AG04450 (cell line): ENCODE data around the gene CLEC20A. TPM values are rescaled to one million over a fixed set of nuclear protein-coding genes. Genes with fewer than 3 reads are reported as not detected.

Experiments used
- CTCF ChIA-PET: fragments of 300-600, 350-600 bp; formaldehyde crosslinking; extraction: SDS; loops from one replicate; lab custom pipeline; 2022; ENCODE audit warnings: antibody characterized with exemption, inconsistent platforms; lab: Charles Lee
- POLR2A ChIA-PET: fragments of 350-600 bp; formaldehyde crosslinking; extraction: SDS; loops from one replicate; lab custom pipeline; 2021; ENCODE audit warnings: antibody characterized with exemption, inconsistent platforms; lab: Yijun Ruan, JAX
- DNase-seq: peaks from one replicate; pipeline ENCODE4 v3.0.0-alpha.2; 2011; ENCODE audit warnings: low read depth, low spot score
- H3K27ac ChIP-seq: one replicate; pipeline ENCODE4 v1.5.1; 2012; ENCODE audit warnings: low read depth, low read length, control low read depth
- H3K27me3 ChIP-seq: one replicate; pipeline ENCODE4 v1.6.0; 2012; ENCODE audit warnings: low read length; ENCODE audit not compliant: control insufficient read depth, insufficient read depth
- H3K4me3 ChIP-seq: 2 replicates; pipeline ENCODE4 v1.5.1; 2011; ENCODE audit warnings: mild to moderate bottlenecking, low read depth, low read length, control low read depth
- H3K9me3 ChIP-seq: 2 replicates; pipeline ENCODE4 v1.5.1; 2012; ENCODE audit warnings: low read length; ENCODE audit not compliant: control insufficient read depth, insufficient read depth
- polyA plus RNA-seq: library from polyadenylated mRNA; depleted of rRNA; stranded (reverse); fragments of >200 nt; gene quantifications from 2 replicates; pipeline ENCODE4 v1.2.3, GENCODE V29; 2011
- TF ChIP-seq, protein P1 (sequence below): IDR thresholded peaks from 2 replicates; pipeline ENCODE4 v1.5.1; 2011; ENCODE audit warnings: low read depth, low read length, control low read depth, inconsistent platforms

CLEC20A gene
- polyA plus RNA-seq, 1 experiment = not detected

DNA sequence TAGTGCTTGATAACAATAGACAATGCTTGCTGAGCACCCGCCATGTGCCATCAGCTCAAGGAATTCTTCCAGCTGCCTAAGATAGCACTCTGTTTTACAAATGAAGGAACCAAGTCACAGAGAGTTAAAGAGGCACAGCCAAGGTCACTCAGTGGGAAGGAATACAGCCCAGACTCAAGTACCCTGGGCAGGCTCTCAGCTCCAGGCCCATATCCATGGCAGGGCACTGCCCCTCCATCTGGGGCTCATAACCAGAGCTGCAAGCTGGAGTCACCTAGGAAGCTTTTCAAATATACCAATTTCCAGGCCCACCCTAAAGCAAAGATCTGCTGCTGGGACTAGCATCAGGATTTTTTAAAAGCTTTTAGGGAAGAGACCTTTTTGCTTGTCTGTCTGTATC, 1.6 kb downstream of the CLEC20A start:
- POLR2A ChIA-PET = no interaction called here
- no peak for DNase-seq

DNA sequence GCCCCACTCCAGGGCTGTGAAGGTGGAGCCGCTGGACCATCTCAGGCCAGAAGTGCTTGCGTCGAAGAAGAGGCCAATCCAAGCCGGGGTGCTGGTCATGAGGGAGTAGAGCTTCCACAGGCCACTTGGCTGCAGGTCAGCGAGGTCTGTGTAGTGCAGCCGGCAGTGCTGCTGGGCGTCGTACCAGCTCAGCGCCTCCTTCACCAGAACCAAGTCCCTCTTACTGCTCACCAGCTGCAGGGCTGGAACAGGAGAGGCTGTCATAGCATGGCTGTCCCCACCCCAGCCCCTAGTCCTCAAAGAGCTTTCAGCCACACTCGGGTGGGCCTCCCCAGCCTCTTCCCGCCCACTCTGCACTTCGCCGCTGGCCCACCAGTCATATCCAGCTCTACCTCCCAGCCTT, 2.2 kb downstream of the CLEC20A start:
- Histone ChIP-seq H3K4me3 (no peak overlapping the region), H3K9me3 (no peaks in the 10 kb centered on the region), H3K27me3 (no peaks in the 10 kb centered on the region), H3K27ac (no peak overlapping the region)
- TF ChIP-seq, protein P1, sequence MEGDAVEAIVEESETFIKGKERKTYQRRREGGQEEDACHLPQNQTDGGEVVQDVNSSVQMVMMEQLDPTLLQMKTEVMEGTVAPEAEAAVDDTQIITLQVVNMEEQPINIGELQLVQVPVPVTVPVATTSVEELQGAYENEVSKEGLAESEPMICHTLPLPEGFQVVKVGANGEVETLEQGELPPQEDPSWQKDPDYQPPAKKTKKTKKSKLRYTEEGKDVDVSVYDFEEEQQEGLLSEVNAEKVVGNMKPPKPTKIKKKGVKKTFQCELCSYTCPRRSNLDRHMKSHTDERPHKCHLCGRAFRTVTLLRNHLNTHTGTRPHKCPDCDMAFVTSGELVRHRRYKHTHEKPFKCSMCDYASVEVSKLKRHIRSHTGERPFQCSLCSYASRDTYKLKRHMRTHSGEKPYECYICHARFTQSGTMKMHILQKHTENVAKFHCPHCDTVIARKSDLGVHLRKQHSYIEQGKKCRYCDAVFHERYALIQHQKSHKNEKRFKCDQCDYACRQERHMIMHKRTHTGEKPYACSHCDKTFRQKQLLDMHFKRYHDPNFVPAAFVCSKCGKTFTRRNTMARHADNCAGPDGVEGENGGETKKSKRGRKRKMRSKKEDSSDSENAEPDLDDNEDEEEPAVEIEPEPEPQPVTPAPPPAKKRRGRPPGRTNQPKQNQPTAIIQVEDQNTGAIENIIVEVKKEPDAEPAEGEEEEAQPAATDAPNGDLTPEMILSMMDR = no peak
- ChIA-PET POLR2A (no interaction called here), CTCF (interaction anchor here (1.7 kb wide), 1 partner anchor 184 kb away, joined by 6 read pairs; no protein-coding TSS in a partner anchor)
- DNase-seq = no peak

More for the DNA sequence above, 1.6 kb downstream of the CLEC20A start:
- no peaks in the 10 kb centered on the region for H3K27me3 ChIP-seq
- TF ChIP-seq, protein P1 = no peak
- H3K9me3 ChIP-seq = no peaks in the 10 kb centered on the region
- no peak overlapping the region for H3K27ac ChIP-seq
- CTCF ChIA-PET = interaction anchor here (0.8 to 1.7 kb wide), 2 partner anchors 184 to 195 kb away, joined by 3 to 6 read pairs; no protein-coding TSS in a partner anchor
- H3K4me3 ChIP-seq = no peak overlapping the region

DNA sequence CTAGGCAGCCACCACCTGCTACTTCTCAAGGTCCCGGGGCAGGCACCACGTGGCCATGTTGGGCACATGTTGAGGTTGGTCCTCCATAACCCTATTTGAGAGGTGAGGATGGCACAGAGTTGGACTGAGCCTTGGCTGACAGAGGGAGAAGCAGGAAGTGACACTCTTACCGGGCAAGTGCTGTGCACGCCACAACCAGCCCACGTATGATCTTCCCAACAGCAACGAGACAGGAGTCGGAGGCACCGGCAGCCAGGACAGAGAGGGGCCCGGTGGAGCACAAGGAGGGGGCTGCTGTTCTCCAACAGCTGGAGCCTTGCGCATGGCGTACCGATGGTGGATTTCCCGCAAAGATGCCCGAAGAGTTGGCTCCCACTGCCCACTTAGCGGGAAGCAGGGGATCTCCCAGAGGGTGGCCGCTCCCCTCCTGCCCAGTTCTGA, 3.4 kb downstream of the CLEC20A start:
- POLR2A ChIA-PET = no interaction called here
- CTCF ChIA-PET = interaction anchor here (1.4 to 1.7 kb wide), 2 partner anchors 8 to 9 kb away, joined by 3 to 6 read pairs; no protein-coding TSS in a partner anchor
- no peak for DNase-seq
- TF ChIP-seq, protein P1 = no peak
- Histone ChIP-seq H3K27me3 (no peaks in the 10 kb centered on the region), H3K9me3 (no peaks in the 10 kb centered on the region), H3K4me3 (no peak overlapping the region), H3K27ac (no peak overlapping the region)

DNA sequence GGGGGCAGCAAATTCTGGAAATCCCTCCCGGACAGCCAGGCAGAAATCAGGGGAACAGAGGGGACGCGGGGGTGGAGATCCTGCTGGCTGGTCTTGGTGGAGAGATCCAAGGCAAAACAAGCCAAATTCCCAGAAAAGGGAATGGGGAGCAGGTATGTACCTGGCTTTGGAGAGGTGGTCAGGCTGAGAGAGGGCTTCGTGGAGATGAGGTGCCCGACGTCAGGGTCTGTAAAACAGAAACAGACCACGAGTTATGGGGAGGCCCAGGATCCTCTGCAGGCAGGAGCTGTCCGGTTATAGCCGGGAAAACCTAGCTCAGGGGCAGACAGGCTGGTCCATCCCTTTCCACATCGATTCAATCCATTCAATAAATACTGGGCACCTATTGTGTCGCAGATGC, 4.4 kb downstream of the CLEC20A start:
- no peaks in the 10 kb centered on the region for H3K27me3 ChIP-seq
- H3K9me3 ChIP-seq = no peaks in the 10 kb centered on the region
- TF ChIP-seq, protein P1 = no peak
- CTCF ChIA-PET = interaction anchor here (1.4 to 1.7 kb wide), 2 partner anchors 9 to 10 kb away, joined by 3 to 6 read pairs; no protein-coding TSS in a partner anchor
- H3K27ac ChIP-seq = no peak overlapping the region
- POLR2A ChIA-PET = no interaction called here
- no peak overlapping the region for H3K4me3 ChIP-seq
- DNase-seq = no peak

DNA sequence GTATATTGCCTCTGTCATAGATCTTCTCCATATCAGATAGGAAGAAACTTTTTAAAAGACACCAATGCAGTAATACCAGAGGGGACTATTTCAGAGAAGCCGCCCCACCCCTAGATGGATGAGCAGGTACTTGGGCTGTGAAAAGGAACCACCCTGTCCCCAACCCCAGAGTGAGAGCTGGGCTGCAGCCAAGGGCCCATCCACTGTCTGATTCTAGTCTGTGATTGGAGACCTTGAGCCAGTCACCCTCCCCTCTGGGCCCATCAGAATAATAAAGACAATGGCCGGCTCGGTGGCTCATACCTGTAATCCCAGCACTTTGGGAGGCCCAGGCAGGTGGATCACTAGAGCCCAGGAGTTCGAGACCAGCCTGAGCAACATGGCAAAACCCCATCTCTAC, 5.0 kb downstream of the CLEC20A start:
- H3K4me3 ChIP-seq = no peak overlapping the region
- no peak overlapping the region for H3K27ac ChIP-seq
- TF ChIP-seq, protein P1 = no peak
- DNase-seq = no peak
- ChIA-PET CTCF (interaction anchor here (1.0 to 1.7 kb wide), 2 partner anchors 10 to 192 kb away, joined by 3 to 6 read pairs; no protein-coding TSS in a partner anchor), POLR2A (no interaction called here)
- no peaks in the 10 kb centered on the region for H3K9me3 ChIP-seq
- no peaks in the 10 kb centered on the region for H3K27me3 ChIP-seq
